CD4-positive, alpha-beta T cell treated with Interleukin-21 for 1 hour (primary cell): Measurements from ENCODE around the gene GLIPR1L1.

Source experiments
- DNase-seq: peaks from one replicate; pipeline ENCODE4 v3.0.0-alpha.2; 2020

The GLIPR1L1 gene

DNA sequence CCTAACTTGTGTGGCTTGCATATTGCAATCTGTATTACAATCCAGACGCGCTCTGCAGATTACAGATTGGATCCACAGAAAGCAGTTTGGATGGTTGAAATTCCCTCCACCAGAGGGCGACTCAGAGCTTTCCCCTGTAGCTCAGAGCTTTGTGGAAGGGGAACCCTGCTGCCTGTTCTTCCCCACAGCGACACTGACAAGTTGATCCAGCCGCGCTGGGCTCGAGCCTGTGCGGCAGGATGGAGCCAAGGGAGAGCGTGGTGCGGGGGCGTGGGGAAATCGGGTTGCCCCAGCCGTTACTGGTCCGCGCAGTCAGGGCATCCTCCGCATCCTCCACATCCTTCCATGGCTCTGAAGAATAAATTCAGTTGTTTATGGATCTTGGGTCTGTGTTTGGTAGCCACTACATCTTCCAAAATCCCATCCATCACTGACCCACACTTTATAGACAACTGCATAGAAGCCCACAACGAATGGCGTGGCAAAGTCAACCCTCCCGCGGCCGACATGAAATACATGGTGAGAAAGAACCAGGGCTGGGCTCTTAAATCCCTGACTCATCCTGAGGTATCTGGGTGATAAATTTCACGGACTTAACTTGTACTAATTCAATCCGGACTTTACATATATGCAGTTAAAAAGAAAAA is at the start of gene GLIPR1L1:
GLIPR1L1 (plus strand) TSS at position 287 of the 647 bp plus-strand sequence; CDS start at position 346, 59 bp downstream.
- DNase-seq: peak; percentile 84

GRCh38 chr12:75288860-75289259 is 45.6 kb upstream of the GLIPR1L1 start:
- DNase-seq: no peak

GRCh38 chr12:75289753-75290152 is 44.7 kb upstream of the GLIPR1L1 start:
- DNase-seq: no peak

- DNase-seq: no peak
Measured at GRCh38 chr12:75291014-75291413, 43.5 kb upstream of the GLIPR1L1 start.

GRCh38 chr12:75294336-75294735 is 40.1 kb upstream of the GLIPR1L1 start:
- no peak for DNase-seq

DNA sequence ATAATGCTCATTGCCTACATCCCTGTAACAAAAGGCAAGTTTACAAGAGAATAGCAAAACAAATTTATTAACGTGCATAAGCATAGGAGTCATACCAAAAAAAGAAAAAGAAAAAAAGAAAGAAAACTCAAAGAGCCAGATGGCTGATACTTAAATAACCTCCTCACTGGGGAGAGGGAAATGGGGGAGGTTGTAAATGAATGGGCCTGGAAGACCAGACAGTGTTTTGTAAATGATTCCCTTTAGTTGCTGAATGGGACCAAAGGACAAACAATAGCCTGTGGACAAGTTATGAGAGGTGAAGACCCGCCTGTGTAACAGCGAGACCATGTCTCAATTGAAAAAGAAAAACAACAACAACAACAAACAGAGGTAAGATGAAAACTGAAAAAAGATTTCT is 39.7 kb upstream of the GLIPR1L1 start:
- no peak for DNase-seq

- no peak for DNase-seq
Measured at GRCh38 chr12:75302225-75302624, 32.2 kb upstream of the GLIPR1L1 start.

DNA sequence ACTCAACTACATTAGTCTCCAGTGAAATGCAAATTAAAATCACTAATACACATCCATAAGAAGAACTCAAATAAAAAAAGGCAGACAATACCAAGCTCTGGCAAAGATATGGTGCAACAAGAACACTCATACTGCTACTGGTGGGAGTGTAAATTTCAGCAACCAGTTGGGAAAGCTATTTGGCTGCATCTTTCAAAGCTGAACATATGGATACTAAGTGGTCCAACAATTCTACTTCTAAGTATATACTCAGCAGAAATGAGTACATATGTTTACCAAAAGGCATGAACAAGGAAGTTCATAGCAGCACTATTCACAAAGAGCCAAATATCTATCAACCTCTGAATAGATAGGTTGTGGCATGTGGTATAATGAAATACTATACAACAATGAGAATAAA is 31.7 kb upstream of the GLIPR1L1 start:
- no peak for DNase-seq

DNA sequence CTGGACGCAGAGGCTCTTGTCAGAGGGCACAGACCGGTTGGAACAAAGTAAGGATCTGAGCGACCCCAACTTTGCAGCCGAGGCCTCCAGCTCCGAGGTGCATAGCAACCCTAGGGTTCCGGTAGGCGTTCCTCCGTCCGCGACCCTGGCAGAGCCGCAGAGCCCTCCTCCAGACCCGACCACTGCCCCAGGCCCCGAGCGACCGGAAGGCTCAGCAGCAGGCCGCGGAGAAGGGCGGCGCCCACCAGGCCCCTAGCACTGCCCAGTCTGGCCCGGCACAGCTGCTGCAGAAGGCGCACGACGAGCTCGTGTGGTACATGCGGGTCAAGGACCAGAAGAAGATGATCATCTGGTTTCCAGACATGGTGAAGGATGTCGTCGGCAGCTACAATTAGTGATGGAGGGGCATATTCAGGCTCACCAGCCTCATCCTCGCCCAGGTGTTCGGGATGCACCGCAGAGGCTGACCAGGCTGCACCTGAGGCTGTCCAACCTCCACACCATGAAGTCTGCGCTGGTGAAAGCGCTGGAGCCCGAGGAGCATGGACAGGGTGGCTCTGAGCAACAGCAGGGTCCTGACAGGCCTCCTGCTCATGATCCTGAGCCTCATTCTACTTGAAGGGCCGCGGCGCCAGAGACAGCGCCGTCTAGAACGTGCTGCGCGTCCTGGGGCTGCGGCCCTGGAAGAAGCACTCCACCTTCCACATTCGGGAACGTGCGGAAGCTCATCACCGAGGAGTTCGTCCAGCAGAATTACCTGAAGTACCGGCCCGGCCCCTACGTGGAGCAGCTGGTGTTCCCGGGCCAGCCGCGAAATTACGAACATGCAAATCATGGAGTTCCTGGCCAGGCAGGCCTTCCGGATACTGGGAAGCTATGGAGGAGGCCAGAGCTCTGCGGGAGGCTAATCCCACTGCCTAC is 28.8 kb upstream of the GLIPR1L1 start:
- no peak for DNase-seq

DNA sequence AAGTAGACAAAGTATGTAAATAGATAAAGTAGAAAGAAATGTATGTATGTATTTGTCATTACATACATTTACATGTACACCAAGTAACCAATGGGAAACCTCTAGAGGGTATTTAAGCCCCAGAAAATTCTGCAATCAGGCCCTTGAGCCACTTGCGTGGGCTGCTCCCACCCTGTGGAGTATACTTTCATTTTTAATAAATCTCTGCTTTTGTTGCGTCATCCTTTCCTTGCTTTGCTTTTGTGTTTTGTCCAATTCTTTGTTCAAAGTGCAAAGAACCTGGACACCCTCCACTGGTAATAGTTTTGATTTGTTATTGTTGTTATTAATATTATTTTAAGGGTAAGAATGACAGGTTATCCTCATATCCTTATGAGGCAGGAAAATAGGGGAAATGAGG is 26.2 kb upstream of the GLIPR1L1 start:
- DNase-seq: no peak

DNA sequence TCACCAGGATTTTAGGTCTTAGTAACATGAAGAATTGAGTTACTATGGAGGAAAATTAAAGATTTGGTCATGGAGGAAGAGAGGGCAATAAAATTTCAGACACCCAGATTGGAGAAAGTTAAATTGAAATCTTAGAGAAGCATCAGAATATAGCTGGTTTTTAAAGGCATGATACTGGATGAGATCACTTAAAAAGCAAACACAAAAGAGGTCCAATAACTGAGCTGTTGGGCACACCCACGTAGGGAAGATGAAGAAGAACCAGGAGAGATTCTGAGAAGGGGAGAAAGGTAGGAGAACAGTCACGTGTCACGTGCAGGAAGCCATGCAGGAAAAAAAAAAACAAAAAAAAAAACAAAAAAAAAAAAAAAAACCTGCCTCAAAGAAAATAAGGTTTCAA is 23.1 kb upstream of the GLIPR1L1 start:
- DNase-seq: no peak

DNA sequence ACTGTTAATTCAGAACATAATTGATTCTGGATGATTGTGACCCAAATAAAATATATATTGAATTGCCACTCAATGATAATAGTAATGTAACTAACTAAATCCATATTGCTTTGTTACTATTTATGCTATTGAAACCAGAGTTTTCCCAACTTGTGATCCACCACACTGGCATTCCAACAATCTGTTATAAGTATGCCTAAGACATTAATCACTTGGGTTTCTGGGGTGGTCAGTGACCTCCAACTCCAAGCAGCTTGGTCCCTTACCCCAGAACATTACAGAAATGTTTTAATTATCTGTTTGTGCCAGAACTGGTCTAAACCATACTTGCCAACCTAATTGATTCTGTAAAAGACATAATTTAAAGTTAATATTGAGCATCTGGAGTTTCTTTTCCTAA is 19.0 kb upstream of the GLIPR1L1 start:
- DNase-seq: no peak

GRCh38 chr12:75317784-75318183 is 16.7 kb upstream of the GLIPR1L1 start:
- DNase-seq: no peak

- DNase-seq: no peak
Measured at GRCh38 chr12:75322464-75322863, 12.0 kb upstream of the GLIPR1L1 start.

DNA sequence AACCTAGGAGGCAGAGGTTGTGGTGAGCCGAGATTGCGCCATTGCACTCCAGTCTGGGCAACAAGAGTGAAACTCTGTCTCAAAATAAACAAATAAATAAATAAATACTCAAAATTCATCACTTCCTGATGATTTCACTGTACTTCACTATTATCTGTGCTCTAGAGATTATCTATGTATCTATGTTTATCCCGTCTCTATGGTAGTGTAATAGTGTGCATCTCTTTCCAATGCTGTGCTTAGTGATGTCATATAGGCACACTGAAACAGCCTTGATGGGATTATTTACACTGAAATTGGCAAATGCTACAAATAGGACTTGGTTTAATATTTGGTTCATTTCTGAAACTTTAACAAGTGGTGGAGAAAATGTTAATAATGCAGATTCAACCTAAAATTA is 10.8 kb upstream of the GLIPR1L1 start:
- DNase-seq: no peak

DNA sequence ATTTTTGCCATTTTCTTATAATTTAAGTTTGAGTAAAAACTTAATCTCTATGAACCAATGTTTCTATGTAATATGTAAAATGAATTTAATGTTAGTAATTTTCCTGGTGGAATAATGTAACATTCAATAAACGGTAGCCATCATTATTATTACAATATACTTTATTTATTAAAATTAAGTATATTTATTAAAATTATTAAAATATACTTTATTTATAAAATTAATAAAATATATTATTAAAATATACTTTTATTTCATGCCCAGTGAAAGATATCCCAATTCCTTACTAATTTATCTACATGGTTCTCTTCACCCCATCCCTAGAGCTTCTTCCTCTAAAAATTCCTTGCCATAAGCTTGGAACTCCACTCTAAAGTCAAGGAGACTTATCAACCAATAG is 6.8 kb upstream of the GLIPR1L1 start:
- DNase-seq: no peak

DNA sequence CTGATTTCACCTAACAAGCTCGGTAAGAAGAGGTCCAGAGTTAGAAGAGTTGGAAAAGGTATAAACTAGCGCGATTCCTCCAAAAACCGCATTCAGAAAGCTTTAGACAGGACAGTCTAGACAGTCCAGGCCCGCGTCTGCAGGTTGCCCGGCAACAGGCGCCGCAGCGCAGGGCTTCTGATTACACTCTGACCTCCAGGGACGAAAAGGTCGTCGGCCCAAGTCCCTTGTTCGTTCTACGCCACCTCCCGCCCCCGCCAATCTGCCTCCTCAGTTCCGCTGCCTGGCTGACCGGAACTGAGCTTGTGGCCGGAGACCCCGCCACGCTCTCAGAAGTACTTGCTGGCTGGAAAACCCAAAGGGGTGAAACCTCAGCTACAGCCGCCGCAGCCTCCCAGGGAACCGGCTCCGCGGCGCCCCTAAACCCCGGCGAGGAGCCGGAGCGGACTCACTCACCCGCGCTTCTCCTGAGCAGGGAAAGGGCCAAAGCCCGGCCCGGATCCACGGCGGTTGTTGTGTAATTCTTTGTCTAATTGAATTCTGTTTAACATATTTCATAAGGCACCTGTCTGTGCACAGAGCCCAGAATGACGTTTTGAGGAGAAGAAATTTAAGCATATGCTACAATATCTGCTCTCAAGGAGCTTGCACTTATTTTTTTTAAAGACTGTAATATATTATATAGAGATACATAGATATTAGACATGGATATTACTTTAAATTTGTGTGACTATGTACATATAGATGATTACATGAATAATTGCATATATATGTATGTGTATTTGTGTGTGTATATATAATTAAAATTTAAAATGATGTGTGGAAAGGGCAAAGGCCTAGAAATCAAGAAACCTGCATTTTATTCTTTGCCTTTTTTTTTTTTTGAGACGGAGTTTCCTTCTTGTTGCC is 4.3 kb upstream of the GLIPR1L1 start, which contains the start of gene CAPS2:
CAPS2 (minus strand) TSS at position 407 of the 909 bp plus-strand sequence. CDS start 3,826 bp downstream, outside the sequence.
- DNase-seq: peak; percentile 70

- no peak for DNase-seq
Measured at GRCh38 chr12:75337905-75338304, 3.4 kb downstream of the GLIPR1L1 start.

- DNase-seq: no peak
Measured at GRCh38 chr12:75341873-75342272, 7.4 kb downstream of the GLIPR1L1 start.

DNA sequence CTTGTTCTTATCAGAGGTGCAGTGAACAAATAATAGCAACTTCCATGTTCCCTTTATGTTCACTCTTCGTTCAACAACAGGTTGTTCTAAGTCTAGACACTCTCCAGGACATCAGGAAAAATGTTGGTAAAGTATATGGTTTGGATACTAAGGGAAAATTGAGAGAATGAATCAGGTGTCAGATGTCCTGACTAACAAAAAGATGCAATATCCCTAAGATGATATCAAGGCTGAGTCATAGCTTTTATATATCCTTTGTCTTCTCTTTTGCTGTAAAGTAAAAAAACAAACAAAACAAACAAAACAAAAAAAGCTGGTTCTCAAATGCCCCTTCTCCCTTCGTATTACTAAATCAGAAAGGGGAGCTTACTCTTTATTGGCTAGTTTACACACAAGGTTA is 11.1 kb downstream of the GLIPR1L1 start:
- no peak for DNase-seq

DNA sequence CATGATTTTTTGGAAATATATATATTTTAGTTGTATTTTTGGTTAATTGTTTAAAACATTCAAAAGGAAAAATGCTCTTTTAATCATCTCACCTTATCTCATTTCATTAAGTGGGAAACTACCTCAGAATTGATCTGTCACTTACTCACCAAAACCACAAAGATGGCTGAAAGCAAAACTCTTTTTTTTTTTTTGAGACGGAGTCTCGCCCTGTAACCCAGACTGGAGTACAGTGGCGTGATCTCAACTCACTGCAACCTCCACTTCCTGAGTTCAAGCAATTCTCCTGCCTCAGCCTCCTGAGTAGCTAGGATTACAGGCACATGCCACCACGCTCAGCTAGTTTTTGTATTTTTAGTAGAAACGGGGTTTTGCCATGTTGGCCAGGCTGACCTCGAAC is 11.7 kb downstream of the GLIPR1L1 start:
- DNase-seq: peak; percentile 19

DNA sequence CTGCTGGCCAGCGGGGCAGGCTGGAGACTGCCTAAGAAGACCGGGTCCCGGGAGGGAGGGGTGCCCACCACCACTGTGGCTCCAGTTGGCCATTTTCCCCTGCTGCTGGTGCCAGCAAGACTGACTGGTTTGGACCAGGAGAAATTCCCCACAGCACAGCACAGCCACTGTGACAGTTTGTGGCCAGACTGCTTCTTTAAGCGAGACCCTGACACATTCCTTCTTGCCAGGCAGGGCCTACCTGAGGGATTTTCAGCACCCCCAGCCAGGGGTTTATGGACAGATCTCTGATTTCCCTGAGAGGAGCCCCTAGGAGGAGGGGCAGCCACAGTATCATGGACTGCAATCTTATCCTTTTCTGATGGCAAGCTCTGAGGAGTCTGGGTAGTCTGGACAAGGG is 15.5 kb downstream of the GLIPR1L1 start:
- DNase-seq: no peak

GRCh38 chr12:75350413-75350812 is 15.9 kb downstream of the GLIPR1L1 start:
- no peak for DNase-seq
